IMR-90 (cell line): ENCODE results near the gene ARF1. TPM values are rescaled to one million over a fixed set of nuclear protein-coding genes. Genes with fewer than 3 reads are reported as not detected.

Source experiments
- ATAC-seq: fragments of 200-7000 bp; cut with Tn5 transposase; 2 replicates; pipeline ENCODE4 v1.9.1; 2020; ENCODE audit warnings: low read depth, mild to moderate bottlenecking, moderate library complexity
- BruUV-seq: library from RNA; stranded (reverse); fragments of 400-500 nt; replicated peaks from 2 replicates; lab custom pipeline; 2021; lab: Mats Ljungman, UMichigan
- CTCF ChIA-PET: fragments of 300-600 bp; formaldehyde crosslinking; extraction: SDS; loops from one replicate; lab custom pipeline; 2021; ENCODE audit warnings: antibody characterized with exemption; lab: Yijun Ruan, JAX
- POLR2A ChIA-PET: fragments of 300-600 bp; sonication (Branson Sonifier 250); formaldehyde crosslinking; loops from one replicate; lab custom pipeline; 2022; ENCODE audit warnings: antibody characterized with exemption; ENCODE audit not compliant: unreplicated experiment; lab: Charles Lee
- DNase-seq: peaks from one replicate; pipeline ENCODE4 v3.0.0; 2013
- H2AFZ ChIP-seq: replicated peaks from 2 replicates; pipeline ENCODE3; 2013; ENCODE audit warnings: low read length, mild to moderate bottlenecking; ENCODE audit not compliant: poor library complexity
- H2AK5ac ChIP-seq: 2 replicates; pipeline ENCODE4 v1.6.1; 2013; ENCODE audit warnings: low read depth, low read length, inconsistent platforms
- H2AK9ac ChIP-seq: replicated peaks from 2 replicates; pipeline ENCODE3; 2013; ENCODE audit warnings: mild to moderate bottlenecking, low read depth, low read length, moderate library complexity; ENCODE audit not compliant: poor library complexity
- H2BK120ac ChIP-seq: 2 replicates; pipeline ENCODE4 v1.6.1; 2013; ENCODE audit warnings: low read depth, low read length, inconsistent platforms
- H2BK15ac ChIP-seq: 3 replicates; pipeline ENCODE4 v1.6.1; 2013; ENCODE audit warnings: low read depth, low read length, inconsistent platforms
- H2BK20ac ChIP-seq: 2 replicates; pipeline ENCODE4 v1.6.1; 2013; ENCODE audit warnings: low read depth, mild to moderate bottlenecking, inconsistent platforms, low read length, moderate library complexity
- H2BK5ac ChIP-seq: 2 replicates; pipeline ENCODE4 v1.6.1; 2013; ENCODE audit warnings: mild to moderate bottlenecking, low read depth, low read length, inconsistent platforms; ENCODE audit not compliant: poor library complexity, severe bottlenecking
- H3K14ac ChIP-seq: replicated peaks from 2 replicates; pipeline ENCODE4 v1.6.1; 2013; ENCODE audit warnings: low read depth, low read length, inconsistent platforms
- H3K18ac ChIP-seq: 2 replicates; pipeline ENCODE4 v1.6.1; 2013; ENCODE audit warnings: low read depth, low read length, control low read depth
- H3K23ac ChIP-seq: 2 replicates; pipeline ENCODE4 v1.6.1; 2013; ENCODE audit warnings: low read depth, low read length, inconsistent platforms
- H3K27ac ChIP-seq: 2 replicates; pipeline ENCODE4 v1.5.1; 2013; ENCODE audit warnings: mild to moderate bottlenecking, control low read depth, low read length; ENCODE audit not compliant: insufficient read depth
- H3K27me3 ChIP-seq: 2 replicates; pipeline ENCODE4 v1.6.1; 2013; ENCODE audit warnings: low read length; ENCODE audit not compliant: control insufficient read depth, insufficient read depth
- H3K36me3 ChIP-seq: 2 replicates; pipeline ENCODE4 v1.6.1; 2013; ENCODE audit warnings: low read length, mixed read lengths; ENCODE audit not compliant: control insufficient read depth, insufficient read depth
- H3K4ac ChIP-seq: 2 replicates; pipeline ENCODE4 v1.6.1; 2013; ENCODE audit warnings: low read depth, low read length, inconsistent platforms
- H3K4me1 ChIP-seq: 2 replicates; pipeline ENCODE4 v1.6.1; 2013; ENCODE audit warnings: low read length, mixed read lengths; ENCODE audit not compliant: control insufficient read depth, insufficient read depth
- H3K4me2 ChIP-seq: 2 replicates; pipeline ENCODE4 v1.6.1; 2013; ENCODE audit warnings: low read depth, mild to moderate bottlenecking, control low read depth, low read length, moderate library complexity
- H3K4me3 ChIP-seq: 2 replicates; pipeline ENCODE4 v1.5.1; 2013; ENCODE audit warnings: low read depth, mild to moderate bottlenecking, control low read depth, low read length, moderate library complexity; ENCODE audit not compliant: insufficient read depth
- H3K56ac ChIP-seq: 2 replicates; pipeline ENCODE4 v1.6.1; 2013; ENCODE audit warnings: low read length, inconsistent platforms; ENCODE audit not compliant: insufficient read depth; ENCODE audit errors: extremely low read depth
- H3K79me1 ChIP-seq, 2 experiments: 2 replicates each; pipeline ENCODE4 v1.6.1; 2013; ENCODE audit warnings: low read length in 2 of 2, inconsistent platforms in 1 of 2, low read depth in 1 of 2
- H3K9ac ChIP-seq: 2 replicates; pipeline ENCODE4 v1.6.1; 2013; ENCODE audit warnings: low read depth, low read length, control low read depth
- H3K9me1 ChIP-seq: 2 replicates; pipeline ENCODE4 v1.6.1; 2013; ENCODE audit warnings: low read length, inconsistent platforms; ENCODE audit not compliant: insufficient read depth
- H3K9me3 ChIP-seq: 2 replicates; pipeline ENCODE4 v1.6.1; 2013; ENCODE audit warnings: low read length; ENCODE audit not compliant: control insufficient read depth, insufficient read depth
- H4K20me1 ChIP-seq: 2 replicates; pipeline ENCODE4 v1.6.1; 2013; ENCODE audit warnings: low read length, inconsistent platforms; ENCODE audit not compliant: insufficient read depth
- H4K5ac ChIP-seq: 2 replicates; pipeline ENCODE4 v1.6.1; 2013; ENCODE audit warnings: mild to moderate bottlenecking, low read depth, low read length, control low read depth
- H4K8ac ChIP-seq, 2 experiments: 2 replicates each; pipeline ENCODE4 v1.6.1; 2013; ENCODE audit warnings: low read depth in 2 of 2, low read length in 2 of 2, control low read depth in 1 of 2, inconsistent platforms in 1 of 2
- H4K91ac ChIP-seq: 2 replicates; pipeline ENCODE4 v1.6.1; 2013; ENCODE audit warnings: low read depth, low read length, inconsistent platforms; ENCODE audit not compliant: insufficient read depth
- BHLHE40 ChIP-seq: fragments of 150-350 bp; IDR thresholded peaks from 2 replicates; pipeline ENCODE4 v1.6.1; 2016; ENCODE audit warnings: mild to moderate bottlenecking, low read depth, low read length
- CEBPB ChIP-seq: IDR thresholded peaks from 2 replicates; pipeline ENCODE4 v1.6.1; 2012; ENCODE audit warnings: low read depth, low read length, improper control_type of control experiment
- CHD1 ChIP-seq: IDR thresholded peaks from 2 replicates; pipeline ENCODE4 v1.6.1; 2012; ENCODE audit warnings: low read depth, low read length, improper control_type of control experiment
- CTCF ChIP-seq: conservative IDR thresholded peaks from 2 replicates; pipeline ENCODE4 v1.5.1; 2012; ENCODE audit warnings: mild to moderate bottlenecking, low read depth, low read length, improper control_type of control experiment
- ELK1 ChIP-seq: fragments of 150-350 bp; IDR thresholded peaks from 2 replicates; pipeline ENCODE4 v1.6.1; 2016; ENCODE audit warnings: low read depth, mild to moderate bottlenecking, low read length, moderate library complexity, borderline replicate concordance
- FOS ChIP-seq: fragments of 150-350 bp; IDR thresholded peaks from 2 replicates; pipeline ENCODE4 v1.6.1; 2016; ENCODE audit warnings: low read depth, low read length
- MAFK ChIP-seq: IDR thresholded peaks from 2 replicates; pipeline ENCODE4 v1.6.1; 2012; ENCODE audit warnings: low read depth, low read length, improper control_type of control experiment
- MAZ ChIP-seq: IDR thresholded peaks from 2 replicates; pipeline ENCODE4 v1.6.1; 2012; ENCODE audit warnings: low read depth, mild to moderate bottlenecking, low read length, improper control_type of control experiment, moderate library complexity, borderline replicate concordance
- MXI1 ChIP-seq: IDR thresholded peaks from 2 replicates; pipeline ENCODE4 v1.6.1; 2012; ENCODE audit warnings: low read depth, mild to moderate bottlenecking, low read length, moderate library complexity, borderline replicate concordance
- NFE2L2 ChIP-seq: fragments of 150-350 bp; IDR thresholded peaks from 2 replicates; pipeline ENCODE4 v1.6.1; 2016; ENCODE audit warnings: low read depth, mild to moderate bottlenecking, low read length
- POLR2A ChIP-seq: IDR thresholded peaks from 2 replicates; pipeline ENCODE4 v1.6.1; 2012; ENCODE audit warnings: mild to moderate bottlenecking, low read depth, low read length
- RAD21 ChIP-seq: IDR thresholded peaks from 2 replicates; pipeline ENCODE4 v1.6.1; 2012; ENCODE audit warnings: low read length, improper control_type of control experiment
- RCOR1 ChIP-seq: IDR thresholded peaks from 2 replicates; pipeline ENCODE4 v1.6.1; 2012; ENCODE audit warnings: mild to moderate bottlenecking, low read length, improper control_type of control experiment; ENCODE audit not compliant: insufficient replicate concordance
- RFX5 ChIP-seq: IDR thresholded peaks from 2 replicates; pipeline ENCODE4 v1.8.0; 2012; ENCODE audit warnings: low read depth, mild to moderate bottlenecking, low read length, moderate library complexity
- SMC3 ChIP-seq: fragments of 150-350 bp; IDR thresholded peaks from 2 replicates; pipeline ENCODE4 v1.6.1; 2016; ENCODE audit warnings: low read depth, mild to moderate bottlenecking, antibody characterized with exemption, low read length, moderate library complexity
- WGBS, 2 experiments: methylation state at CpG; one replicate each; pipeline versions ENCODE4 v1.1.5 to v1.1.7; 2013; ENCODE audit warnings: missing lambda C conversion rate in 2 of 2; ENCODE audit not compliant: insufficient read length in 1 of 2; ENCODE audit errors: extremely low coverage in 2 of 2; 5-methylcytosine and 5-hydroxymethylcytosine counted together
- dilution Hi-C: fragments of 300-500 bp; cut with HindIII; formaldehyde crosslinking; loops from one replicate; pipeline ENCODE4 v1.14.3; 2018; ENCODE audit warnings: low sequenced_read_pairs; ENCODE audit not compliant: unreplicated experiment
- in situ Hi-C: fragments of 300-500 bp; cut with MboI; formaldehyde crosslinking; loops from 3 replicates; pipeline ENCODE4 v1.14.3; 2019; ENCODE audit warnings: low sequenced_read_pairs, inconsistent platforms, mixed read lengths
- intact Hi-C: fragments of 100-400 bp; cut with micrococcal nuclease; formaldehyde crosslinking; loops from 2 replicates; pipeline ENCODE4 v1.10.0; 2022
- polyA plus RNA-seq, 3 experiments: library from polyadenylated mRNA; depleted of rRNA; stranded (reverse); fragments of >200 nt; gene quantifications; 2 replicates each; pipeline ENCODE4 v1.2.3, GENCODE V29; 2012; ENCODE audit warnings: low replicate concordance in 1 of 3
- total RNA-seq: library from RNA; depleted of rRNA; stranded (reverse); fragments of >200 nt; gene quantifications from 2 replicates; pipeline ENCODE4 v1.2.3, GENCODE V29; 2012
- TF ChIP-seq, protein P1 (sequence below): fragments of 150-350 bp; IDR thresholded peaks from 2 replicates; pipeline ENCODE4 v1.6.1; 2017; ENCODE audit warnings: mild to moderate bottlenecking, antibody characterized with exemption, low read length, low read depth

Gene ARF1
- total and polyA plus RNA-seq, 2 of the 4 experiments (the other 2 are of a cell fraction) = 330 to 1,100 TPM

DNA sequence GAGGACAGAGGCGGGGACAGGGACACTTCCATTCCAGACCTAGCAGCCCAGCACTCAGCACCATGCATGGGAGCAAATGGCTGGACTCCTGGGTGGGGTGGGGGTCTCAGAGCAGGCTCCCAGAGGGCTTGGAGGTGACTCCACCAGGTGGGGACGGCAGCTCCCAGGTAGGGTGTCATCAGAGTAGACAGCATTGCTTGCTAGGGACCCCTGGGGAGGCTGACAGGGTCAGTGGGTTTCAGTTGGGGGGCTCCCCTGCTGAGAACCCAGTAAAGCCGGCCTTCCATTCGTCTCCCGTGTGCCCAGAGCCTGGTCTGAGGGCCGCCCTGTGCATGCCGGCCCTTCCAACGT is 62.5 kb downstream of the ARF1 start:
- Histone ChIP-seq H2AFZ (no peak overlapping the region), H2BK20ac (no peak overlapping the region), H2AK5ac (no peak overlapping the region), H3K79me1 (peaks cover 5 to 76% of the 10 kb centered on the region in 2 experiments), H4K5ac (no peak overlapping the region), H3K14ac (no peak overlapping the region), H3K4me3 (no peak overlapping the region), H3K9me1 (peaks cover 24% of the 10 kb centered on the region), H2BK120ac (no peak overlapping the region), H4K91ac (no peak overlapping the region), H3K36me3 (peaks cover 15% of the 10 kb centered on the region), H4K8ac (no peak overlapping the region), H3K9ac (no peak overlapping the region), H3K4me2 (no peak overlapping the region), H3K9me3 (no peaks in the 10 kb centered on the region), H3K27me3 (no peaks in the 10 kb centered on the region), H3K4me1 (peaks cover 28% of the 10 kb centered on the region), H4K20me1 (peaks cover 67% of the 10 kb centered on the region), H3K23ac (no peak overlapping the region), H3K56ac (no peak overlapping the region), H2BK15ac (no peak overlapping the region), H3K18ac (no peak overlapping the region), H2BK5ac (no peak overlapping the region), H2AK9ac (no peak overlapping the region), H3K4ac (no peak overlapping the region), H3K27ac (no peak overlapping the region)
- in situ Hi-C loops (no loop called here), dilution Hi-C loops (no loop called here), intact Hi-C loops (loop anchor here (5.0 kb wide), 1 partner anchor 43 kb away; the partner anchor contains the start of gene C1orf35)
- POLR2A ChIA-PET = no interaction called here
- ATAC-seq (no peak), DNase-seq (no peak)
- TF ChIP-seq FOS (no peak), MAZ (no peak), BHLHE40 (no peak), RFX5 (no peak), MAFK (no peak), NFE2L2 (no peak), POLR2A (no peak), SMC3 (no peak), RCOR1 (no peak), CTCF (no peak), CHD1 (no peak), CEBPB (no peak), ELK1 (no peak), RAD21 (no peak), MXI1 (no peak)
- TF ChIP-seq, protein P1, sequence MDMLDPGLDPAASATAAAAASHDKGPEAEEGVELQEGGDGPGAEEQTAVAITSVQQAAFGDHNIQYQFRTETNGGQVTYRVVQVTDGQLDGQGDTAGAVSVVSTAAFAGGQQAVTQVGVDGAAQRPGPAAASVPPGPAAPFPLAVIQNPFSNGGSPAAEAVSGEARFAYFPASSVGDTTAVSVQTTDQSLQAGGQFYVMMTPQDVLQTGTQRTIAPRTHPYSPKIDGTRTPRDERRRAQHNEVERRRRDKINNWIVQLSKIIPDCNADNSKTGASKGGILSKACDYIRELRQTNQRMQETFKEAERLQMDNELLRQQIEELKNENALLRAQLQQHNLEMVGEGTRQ = no peak
- CTCF ChIA-PET = no interaction called here
- BruUV-seq = no TSS peak
- 100% methylated on average over 6 of the region's 8 CpGs; no CpG with 5 or more reads in 1 of the 2 experiments for WGBS, 2 experiments
